GM06990 (cell line): ENCODE measurements around the gene SH2D2A.
A peak's percentile ranks its signal among the peaks of the same experiment; 100 is the strongest.
"Not testable (repeated sequence)": the region's sequence is repeated elsewhere in the genome, so short reads cannot be mapped to it uniquely, and the experiment has no call there.

Experiments used
- DNase-seq: peaks from one replicate; pipeline ENCODE4 v3.0.0-alpha.2; 2011; ENCODE audit not compliant: insufficient read length; ENCODE audit errors: extremely low read depth
- H3K27me3 ChIP-seq: replicated peaks from 2 replicates; pipeline ENCODE4 v1.6.0; 2011; ENCODE audit warnings: low read length; ENCODE audit not compliant: control insufficient read depth, insufficient read depth
- H3K36me3 ChIP-seq: 2 replicates; pipeline ENCODE4 v1.5.1; 2011; ENCODE audit warnings: low read length; ENCODE audit not compliant: control insufficient read depth, insufficient read depth
- H3K4me3 ChIP-seq: replicated peaks from 2 replicates; pipeline ENCODE4 v1.5.1; 2011; ENCODE audit warnings: low read depth, mild to moderate bottlenecking, control low read depth, low read length
- TF ChIP-seq, protein P1 (sequence below): IDR thresholded peaks from 2 replicates; pipeline ENCODE4 v1.5.1; 2011; ENCODE audit warnings: low read length, control low read depth, mild to moderate bottlenecking, inconsistent platforms; ENCODE audit not compliant: insufficient read depth, poor library complexity, severe bottlenecking

SH2D2A gene

DNA sequence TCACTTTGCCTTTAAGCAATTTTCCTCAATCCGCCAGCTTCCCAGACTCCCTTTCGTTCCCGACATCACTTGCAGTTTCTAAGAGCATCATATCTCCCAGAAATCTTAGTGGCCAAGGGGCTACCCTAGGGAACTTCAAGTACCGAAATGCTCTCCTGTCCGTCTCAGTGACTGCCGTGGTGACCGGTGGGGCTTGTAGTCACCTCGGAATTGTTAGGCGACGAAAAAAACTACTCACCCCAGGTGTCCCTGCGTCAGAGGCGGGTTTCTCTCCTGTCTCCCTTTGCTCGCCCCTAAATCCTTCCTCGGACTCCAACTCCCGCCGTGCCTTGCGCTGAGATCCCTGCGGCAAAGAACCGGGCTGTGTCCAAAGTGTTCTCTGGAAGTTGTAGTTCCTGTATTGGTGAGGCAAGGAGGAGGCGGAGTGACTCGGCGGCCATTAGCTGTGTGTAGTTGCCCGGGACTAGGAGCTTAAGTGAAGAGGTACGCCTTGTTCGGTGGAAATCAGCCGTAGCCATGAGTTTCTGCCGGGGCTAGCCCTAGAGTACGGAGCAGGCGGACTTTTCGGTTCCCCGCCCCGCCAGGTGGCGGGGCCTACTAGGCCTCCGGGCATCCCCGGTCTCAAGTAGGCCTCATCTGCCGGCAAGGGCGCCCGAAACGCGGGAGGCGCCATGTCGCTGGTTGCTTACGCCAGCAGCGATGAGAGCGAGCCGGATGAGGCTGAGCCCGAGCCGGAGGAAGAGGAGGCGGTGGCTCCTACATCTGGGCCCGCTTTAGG is 49.4 kb downstream of the SH2D2A start, which contains the start of gene PRCC:
PRCC (plus strand) TSS at position 435 of the 778 bp plus-strand sequence; CDS start at position 672, 237 bp downstream.
- DNase-seq = peak; percentile 96
- Histone ChIP-seq H3K27me3 (no peaks in the 10 kb centered on the region), H3K4me3 (peak within 1 kb of the TSS; percentile 91), H3K36me3 (peaks cover 3% of the 10 kb centered on the region)
- TF ChIP-seq, protein P1, sequence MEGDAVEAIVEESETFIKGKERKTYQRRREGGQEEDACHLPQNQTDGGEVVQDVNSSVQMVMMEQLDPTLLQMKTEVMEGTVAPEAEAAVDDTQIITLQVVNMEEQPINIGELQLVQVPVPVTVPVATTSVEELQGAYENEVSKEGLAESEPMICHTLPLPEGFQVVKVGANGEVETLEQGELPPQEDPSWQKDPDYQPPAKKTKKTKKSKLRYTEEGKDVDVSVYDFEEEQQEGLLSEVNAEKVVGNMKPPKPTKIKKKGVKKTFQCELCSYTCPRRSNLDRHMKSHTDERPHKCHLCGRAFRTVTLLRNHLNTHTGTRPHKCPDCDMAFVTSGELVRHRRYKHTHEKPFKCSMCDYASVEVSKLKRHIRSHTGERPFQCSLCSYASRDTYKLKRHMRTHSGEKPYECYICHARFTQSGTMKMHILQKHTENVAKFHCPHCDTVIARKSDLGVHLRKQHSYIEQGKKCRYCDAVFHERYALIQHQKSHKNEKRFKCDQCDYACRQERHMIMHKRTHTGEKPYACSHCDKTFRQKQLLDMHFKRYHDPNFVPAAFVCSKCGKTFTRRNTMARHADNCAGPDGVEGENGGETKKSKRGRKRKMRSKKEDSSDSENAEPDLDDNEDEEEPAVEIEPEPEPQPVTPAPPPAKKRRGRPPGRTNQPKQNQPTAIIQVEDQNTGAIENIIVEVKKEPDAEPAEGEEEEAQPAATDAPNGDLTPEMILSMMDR = no peak

DNA sequence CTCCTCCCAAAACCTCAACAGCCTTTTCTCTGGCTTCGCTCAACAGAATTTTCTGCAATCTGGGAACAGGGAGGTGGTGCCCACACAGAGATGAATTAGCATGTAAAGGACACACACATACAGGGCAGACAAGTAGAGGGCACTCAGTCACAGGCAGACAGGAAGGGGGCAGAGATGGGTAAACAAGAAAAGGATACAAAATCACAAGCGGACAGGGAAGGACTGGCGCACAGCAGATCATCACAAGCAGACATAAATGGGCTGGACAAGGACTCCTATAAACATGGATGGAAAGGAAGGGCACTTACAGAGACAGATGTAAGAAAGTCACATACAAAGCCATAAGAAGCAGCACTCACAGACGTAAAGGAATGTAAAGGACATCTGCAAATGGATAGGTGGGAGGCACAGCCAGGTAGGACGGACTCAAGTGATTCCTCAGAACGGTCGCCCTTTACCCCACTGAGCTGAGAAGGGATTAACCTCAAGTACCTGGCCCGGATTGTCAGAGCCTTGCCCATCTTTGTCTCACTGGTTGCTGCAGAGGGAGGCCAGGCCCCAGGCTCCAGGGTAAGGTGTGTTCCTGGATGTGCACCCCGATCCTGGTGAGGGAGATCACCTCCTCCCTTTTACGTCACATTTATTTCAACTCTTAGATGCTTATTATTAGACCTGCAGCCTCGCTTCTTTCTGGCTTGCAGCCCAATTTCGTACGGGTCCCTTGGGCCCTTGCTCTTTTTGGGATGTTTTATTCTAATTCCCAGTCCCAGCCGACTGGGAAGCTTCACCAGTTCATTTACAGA is 50.1 kb downstream of the SH2D2A start:
- peaks cover 3% of the 10 kb centered on the region for H3K36me3 ChIP-seq
- no peak for DNase-seq
- TF ChIP-seq, protein P1 = no peak
- peak overlapping the region; percentile 82 for H3K4me3 ChIP-seq
- H3K27me3 ChIP-seq = no peaks in the 10 kb centered on the region

DNA sequence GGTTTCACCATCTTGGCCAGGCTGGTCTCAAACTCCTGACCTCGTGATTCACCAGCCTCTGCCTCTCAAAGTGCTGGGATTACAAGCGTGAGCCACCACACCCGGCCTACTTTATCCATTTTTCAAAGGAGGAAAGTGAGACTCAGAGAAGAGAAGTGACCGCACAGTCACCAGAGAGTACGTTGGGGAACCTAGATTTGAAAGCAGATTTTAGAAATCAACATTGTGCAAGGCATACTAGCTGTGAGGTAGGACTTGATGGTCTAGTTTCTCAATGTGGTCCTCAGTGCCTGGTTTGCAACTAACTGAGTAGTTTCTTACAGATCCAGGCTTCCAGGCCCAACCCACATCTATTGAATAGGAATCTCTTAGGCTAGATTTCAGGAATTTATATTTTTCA is 51.0 kb downstream of the SH2D2A start:
- Histone ChIP-seq H3K27me3 (no peaks in the 10 kb centered on the region), H3K4me3 (peak overlapping the region; percentile 82; the same call in 1 of the 2 replicates), H3K36me3 (no peaks in the 10 kb centered on the region)
- TF ChIP-seq, protein P1 = no peak
- no peak for DNase-seq

DNA sequence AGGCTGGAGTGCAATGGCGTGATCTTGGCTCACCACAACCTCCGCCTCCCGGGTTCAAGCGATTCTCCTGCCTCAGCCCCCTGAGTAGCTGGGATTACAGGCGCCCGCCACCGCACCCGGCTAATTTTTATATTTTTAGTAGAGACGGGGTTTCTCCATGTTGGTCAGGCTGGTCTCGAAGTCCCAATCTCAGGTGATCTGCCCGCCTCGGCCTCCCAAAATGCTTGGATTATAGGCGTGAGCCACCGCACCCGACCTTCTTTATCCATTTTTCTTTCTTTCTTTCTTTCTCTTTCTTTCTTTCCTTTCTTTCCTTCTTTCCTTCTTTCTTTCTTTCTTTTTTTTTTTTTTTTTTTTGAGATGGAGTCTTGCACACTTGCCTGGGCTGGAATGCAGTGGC is 51.5 kb downstream of the SH2D2A start:
- DNase-seq, H3K4me3 ChIP-seq, H3K36me3 ChIP-seq, H3K27me3 ChIP-seq: not testable (repeated sequence)

DNA sequence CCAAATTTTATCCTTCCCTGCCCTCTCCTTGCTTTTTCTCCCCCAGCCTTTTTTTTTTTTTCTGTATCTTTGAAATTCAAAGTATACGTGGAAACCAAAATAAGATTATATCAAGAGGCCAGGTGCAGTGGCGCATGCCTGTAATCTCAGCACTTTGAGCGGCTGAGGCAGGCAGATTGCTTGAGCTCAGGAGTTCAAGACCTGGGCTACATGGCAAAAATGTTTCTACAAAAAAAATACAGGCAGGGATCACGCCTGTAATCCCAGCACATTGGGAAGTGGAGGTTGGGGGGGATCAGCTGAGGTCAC is 55.9 kb downstream of the SH2D2A start:
- no peak for DNase-seq
- TF ChIP-seq, protein P1 = no peak
- Histone ChIP-seq H3K36me3 (no peaks in the 10 kb centered on the region), H3K27me3 (no peaks in the 10 kb centered on the region), H3K4me3 (no peak overlapping the region)

DNA sequence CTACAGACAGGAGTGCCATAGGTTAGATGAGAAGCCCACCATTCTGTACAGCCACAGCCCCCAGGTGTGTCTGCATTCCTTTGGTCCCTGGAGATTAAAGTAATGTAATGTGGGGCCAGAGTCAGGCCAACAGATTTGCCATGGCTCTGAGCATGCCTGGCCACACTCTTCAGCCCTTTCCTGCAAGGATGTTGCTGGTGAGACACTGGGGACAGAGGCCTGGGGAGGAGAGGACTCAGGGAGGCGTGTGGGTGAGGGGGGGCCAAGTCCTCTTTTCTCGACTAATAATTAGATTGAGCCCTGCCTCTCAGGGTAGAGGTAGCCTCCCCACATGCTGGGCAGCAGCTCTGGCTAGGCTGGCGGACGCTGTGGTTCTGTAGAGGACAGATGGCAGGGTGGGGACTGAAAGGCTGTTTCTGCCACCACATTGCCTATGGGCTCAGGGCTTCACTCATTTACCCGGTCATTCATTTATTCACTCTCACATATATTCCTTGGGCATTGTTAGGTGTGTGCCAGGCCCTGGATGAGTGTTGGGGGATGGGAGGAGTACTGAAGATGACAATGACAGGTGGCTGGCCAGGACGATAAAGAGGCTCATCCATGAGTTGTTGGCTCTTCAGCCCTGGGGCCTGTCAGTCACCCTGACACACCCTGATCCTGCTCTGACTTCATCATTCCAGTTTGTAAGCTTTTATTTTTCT is 56.4 kb downstream of the SH2D2A start:
- TF ChIP-seq, protein P1 = no peak
- no peak for DNase-seq
- Histone ChIP-seq H3K27me3 (no peaks in the 10 kb centered on the region), H3K36me3 (no peaks in the 10 kb centered on the region), H3K4me3 (no peak overlapping the region)

DNA sequence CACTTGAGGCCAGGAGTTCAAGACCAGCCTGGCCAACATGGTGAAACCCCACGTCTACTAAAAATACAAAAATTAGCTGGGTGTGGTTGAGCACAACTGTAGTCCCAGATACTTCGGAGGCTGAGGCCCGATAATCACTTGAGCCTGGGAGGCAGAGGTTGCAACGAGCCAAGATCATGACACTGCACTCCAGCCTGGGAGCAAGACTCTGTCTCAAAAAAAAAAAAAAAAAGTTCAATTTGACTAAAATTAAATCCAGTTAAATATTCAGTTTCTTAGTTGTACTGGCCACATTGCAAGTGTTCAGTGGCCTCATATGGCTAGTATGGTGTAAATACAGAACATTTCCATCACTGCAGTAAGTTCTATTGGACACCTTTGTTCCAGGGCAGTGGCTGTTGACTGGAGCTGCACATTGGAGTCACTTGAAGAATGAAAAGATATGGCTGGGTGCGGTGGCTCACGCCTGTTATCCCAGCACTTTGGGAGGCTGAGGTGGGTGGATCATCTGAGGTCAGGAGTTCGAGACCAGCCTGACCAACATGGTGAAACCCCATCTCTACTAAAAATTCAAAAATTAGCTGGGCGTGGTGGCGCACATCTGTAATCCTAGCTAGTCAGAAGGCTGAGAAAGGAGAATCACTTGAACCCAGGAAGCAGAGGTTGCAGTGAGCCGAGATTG is 58.9 kb downstream of the SH2D2A start:
- not testable (repeated sequence) for H3K4me3 ChIP-seq, DNase-seq, H3K36me3 ChIP-seq, H3K27me3 ChIP-seq
